Measurements from ENCODE around the gene BRD7.

The BRD7 gene

GRCh38 chr16:50396761-50397535, 28.2 kb upstream of the BRD7 start:
- Histone ChIP-seq H3K4me3 (ENCODE audit: insufficient read depth, low read length, poor library complexity, severe bottlenecking) (no peak overlapping the region), H2AFZ (ENCODE audit: low read depth, low read length, severe bottlenecking) (no peak overlapping the region), H3K27ac (ENCODE audit: low read depth, low read length) (no peak overlapping the region), H3K9me2 (replicated peaks; ENCODE audit: insufficient read depth, low read length) (no peaks in the 10 kb centered on the region), H3K9ac (ENCODE audit: low read length) (no peak overlapping the region), H3K9me3 (ENCODE audit: insufficient read depth, low read length) (no peaks in the 10 kb centered on the region), H4K20me1 (ENCODE audit: low read depth, low read length) (no peaks in the 10 kb centered on the region), H3K79me2 (ENCODE audit: insufficient read depth, low read length) (no peaks in the 10 kb centered on the region), H3K4me2 (ENCODE audit: low read depth, low read length, poor library complexity, severe bottlenecking) (no peak overlapping the region), H3F3A (ENCODE audit: insufficient read depth) (no peaks in the 10 kb centered on the region), H3K36me3 (ENCODE audit: low read length) (no peaks in the 10 kb centered on the region), H3K27me3 (ENCODE audit: low read length) (no peaks in the 10 kb centered on the region)
- TF ChIP-seq CTCF (IDR thresholded peaks at IDR 0.05; ENCODE audit: insufficient read depth, low read length, poor library complexity, severe bottlenecking) (no peak), EZH2phosphoT487 (conservative IDR thresholded peaks at IDR 0.05; ENCODE audit: low read length) (no peak)

DNA sequence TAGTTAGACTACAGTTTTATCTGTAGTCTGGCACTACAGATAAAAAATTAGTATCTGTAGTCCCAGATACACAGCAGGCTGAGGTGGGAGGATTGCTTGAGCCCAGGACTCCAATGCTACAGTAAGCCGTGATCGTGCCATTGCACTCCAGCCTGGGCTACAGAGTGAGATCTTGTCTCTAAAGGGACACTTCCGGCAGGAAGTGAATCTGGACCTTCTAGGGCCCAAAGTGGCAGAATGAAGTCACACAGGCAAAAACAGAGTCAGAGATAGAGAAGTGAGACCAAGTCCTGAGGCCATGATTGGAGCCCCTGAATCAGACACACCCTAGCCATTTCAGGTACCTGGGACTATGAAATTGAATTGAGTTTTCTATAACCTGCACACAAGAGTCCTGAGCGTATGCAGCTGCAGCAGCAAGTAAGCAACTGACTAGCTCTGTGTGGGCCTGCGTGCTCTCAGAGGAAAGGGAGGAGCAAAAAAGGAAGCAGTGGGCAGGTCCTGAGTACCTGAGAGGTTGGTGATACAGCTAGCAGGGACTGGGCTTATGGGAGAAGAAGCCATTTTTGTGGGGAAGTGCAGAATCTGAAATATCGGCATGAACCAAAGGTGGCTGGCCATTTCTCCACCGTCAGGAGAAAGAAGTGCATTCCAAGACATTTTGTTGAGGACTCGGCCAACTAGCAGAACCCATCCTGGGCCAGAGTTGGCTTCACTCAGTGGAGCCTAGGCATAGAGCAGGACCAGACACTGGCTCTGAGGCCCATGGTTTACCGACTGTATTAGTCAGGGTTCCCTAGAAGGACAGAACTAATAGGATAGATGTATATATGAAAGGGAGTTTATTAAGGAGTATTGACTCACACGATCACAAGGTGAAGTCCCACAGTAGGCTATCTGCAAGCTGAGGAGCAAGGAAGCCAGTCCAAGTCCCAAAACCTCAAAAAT, 27.2 kb upstream of the BRD7 start:
- TF ChIP-seq CTCF (IDR thresholded peaks at IDR 0.05; ENCODE audit: insufficient read depth, low read length, poor library complexity, severe bottlenecking) = no peak
- no peak for TF ChIP-seq EZH2phosphoT487 (conservative IDR thresholded peaks at IDR 0.05; ENCODE audit: low read length)
- H2AFZ ChIP-seq (ENCODE audit: low read depth, low read length, severe bottlenecking) = no peak overlapping the region
- H3F3A ChIP-seq (ENCODE audit: insufficient read depth) = no peaks in the 10 kb centered on the region
- H3K9ac ChIP-seq (ENCODE audit: low read length) = no peak overlapping the region
- H3K79me2 ChIP-seq (ENCODE audit: insufficient read depth, low read length) = no peaks in the 10 kb centered on the region
- no peaks in the 10 kb centered on the region for H3K9me3 ChIP-seq (ENCODE audit: insufficient read depth, low read length)
- no peaks in the 10 kb centered on the region for H4K20me1 ChIP-seq (ENCODE audit: low read depth, low read length)
- H3K27ac ChIP-seq (ENCODE audit: low read depth, low read length) = no peak overlapping the region
- no peaks in the 10 kb centered on the region for H3K9me2 ChIP-seq (replicated peaks; ENCODE audit: insufficient read depth, low read length)
- no peaks in the 10 kb centered on the region for H3K27me3 ChIP-seq (ENCODE audit: low read length)
- H3K4me2 ChIP-seq (ENCODE audit: low read depth, low read length, poor library complexity, severe bottlenecking) = no peak overlapping the region
- H3K36me3 ChIP-seq (ENCODE audit: low read length) = no peaks in the 10 kb centered on the region
- no peak overlapping the region for H3K4me3 ChIP-seq (ENCODE audit: insufficient read depth, low read length, poor library complexity, severe bottlenecking)

- H3K4me2 ChIP-seq (ENCODE audit: low read depth, low read length, poor library complexity, severe bottlenecking) = no peak overlapping the region
- no peak overlapping the region for H3K9ac ChIP-seq (ENCODE audit: low read length)
- H3F3A ChIP-seq (ENCODE audit: insufficient read depth) = no peaks in the 10 kb centered on the region
- TF ChIP-seq EZH2phosphoT487 (conservative IDR thresholded peaks at IDR 0.05; ENCODE audit: low read length) (no peak), CTCF (IDR thresholded peaks at IDR 0.05; ENCODE audit: insufficient read depth, low read length, poor library complexity, severe bottlenecking) (no peak)
- no peak overlapping the region for H3K4me3 ChIP-seq (ENCODE audit: insufficient read depth, low read length, poor library complexity, severe bottlenecking)
- no peaks in the 10 kb centered on the region for H3K9me3 ChIP-seq (ENCODE audit: insufficient read depth, low read length)
- no peaks in the 10 kb centered on the region for H3K27me3 ChIP-seq (ENCODE audit: low read length)
- no peak overlapping the region for H3K27ac ChIP-seq (ENCODE audit: low read depth, low read length)
- H3K36me3 ChIP-seq (ENCODE audit: low read length) = no peaks in the 10 kb centered on the region
- no peaks in the 10 kb centered on the region for H3K9me2 ChIP-seq (replicated peaks; ENCODE audit: insufficient read depth, low read length)
- no peaks in the 10 kb centered on the region for H4K20me1 ChIP-seq (ENCODE audit: low read depth, low read length)
- no peaks in the 10 kb centered on the region for H3K79me2 ChIP-seq (ENCODE audit: insufficient read depth, low read length)
- H2AFZ ChIP-seq (ENCODE audit: low read depth, low read length, severe bottlenecking) = no peak overlapping the region
These were observed 25.3 kb upstream of the BRD7 start for GRCh38 chr16:50393858-50394802.
